HG03045 (cell line): ENCODE results near the gene TEK.
"Not testable (repeated sequence)": the region's sequence is repeated elsewhere in the genome, so short reads cannot be mapped to it uniquely, and the experiment has no call there.

Experiments
- ATAC-seq: cut with Tn5 transposase; IDR thresholded peaks from one replicate; pipeline ENCODE4 v1.9.1; 2021; ENCODE audit warnings: mild to moderate bottlenecking, moderate library complexity; ENCODE audit not compliant: unreplicated experiment

TEK gene

DNA sequence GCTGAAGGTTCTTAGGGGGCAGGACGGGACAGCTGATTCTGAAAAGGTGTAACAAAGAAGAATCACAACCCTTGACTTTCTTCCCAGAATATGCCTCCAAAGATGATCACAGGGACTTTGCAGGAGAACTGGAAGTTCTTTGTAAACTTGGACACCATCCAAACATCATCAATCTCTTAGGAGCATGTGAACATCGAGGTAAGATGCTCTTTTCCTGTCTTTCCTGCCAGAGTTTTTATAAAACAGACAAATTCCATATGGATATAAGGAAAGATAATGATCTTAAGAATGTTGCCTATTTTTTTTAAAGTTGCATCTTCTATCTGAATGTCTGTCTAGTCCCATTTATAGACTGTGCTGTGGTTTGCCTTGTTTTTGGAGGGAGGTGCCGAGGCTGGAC, 100.0 kb downstream of the TEK start:
- ATAC-seq: no peak

GRCh38 chr9:27210588-27210987, 101.6 kb downstream of the TEK start:
- ATAC-seq: no peak

GRCh38 chr9:27212191-27212590, 103.2 kb downstream of the TEK start:
- ATAC-seq: no peak

- no peak for ATAC-seq
Observed at GRCh38 chr9:27212621-27213020, 103.6 kb downstream of the TEK start.

DNA sequence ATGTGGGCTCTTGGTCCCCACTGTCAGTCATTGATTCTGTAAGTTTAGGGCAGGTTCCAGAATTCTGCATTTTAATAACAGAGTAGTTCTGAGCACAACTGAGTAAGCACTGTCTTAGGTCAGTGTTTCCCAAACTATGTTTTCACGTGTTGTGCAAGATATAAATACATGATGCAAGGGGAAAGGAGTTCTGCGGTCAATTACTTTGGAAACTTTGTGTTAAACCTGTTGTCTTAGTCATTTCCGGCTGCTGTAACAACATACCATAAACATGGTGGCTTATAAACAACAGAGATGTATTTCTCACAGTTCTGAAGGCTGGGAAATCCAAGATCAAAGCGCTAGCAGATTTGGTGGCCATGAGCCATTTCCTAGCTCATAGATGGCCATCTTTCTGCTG, 118.2 kb downstream of the TEK start:
- ATAC-seq: no peak

DNA sequence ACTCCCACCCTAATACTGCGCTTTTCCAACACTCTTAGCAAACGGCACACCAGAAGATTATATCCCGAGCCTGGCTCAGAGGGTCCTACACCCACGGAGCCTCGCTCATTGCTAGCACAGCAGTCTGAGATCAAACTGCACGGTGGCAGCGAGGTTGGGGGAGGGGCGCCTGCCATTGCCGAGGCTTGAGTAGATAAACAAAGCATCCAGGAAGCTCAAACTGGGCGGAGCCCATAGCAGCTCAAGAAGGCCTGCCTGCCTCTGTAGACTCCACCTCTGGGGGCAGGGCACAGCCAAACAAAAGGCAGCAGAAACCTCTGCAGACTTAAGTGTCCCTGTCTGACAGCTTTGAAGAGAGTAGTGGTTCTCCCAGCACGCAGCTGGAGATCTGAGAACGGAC, 130.6 kb downstream of the TEK start:
- not testable (repeated sequence) for ATAC-seq

DNA sequence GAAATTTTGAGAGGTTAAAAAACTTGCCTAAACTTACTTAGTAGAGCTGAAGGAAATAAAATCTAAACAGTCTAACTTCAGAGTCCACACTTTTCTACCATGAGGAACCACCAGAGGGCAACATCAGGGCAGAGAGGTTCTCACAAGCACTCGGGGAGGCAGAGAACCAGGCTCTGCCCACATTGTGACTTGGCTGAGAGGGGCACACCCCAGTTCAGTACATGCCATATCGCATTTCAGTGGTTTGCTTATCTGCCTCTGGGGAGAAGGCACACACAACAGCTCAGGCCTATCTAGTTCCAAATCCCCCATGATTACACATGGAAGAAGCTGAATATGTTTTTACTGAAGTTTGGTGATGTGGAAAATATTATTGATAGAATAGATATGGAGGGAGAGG, 138.7 kb downstream of the TEK start:
- ATAC-seq: peak; percentile 57

DNA sequence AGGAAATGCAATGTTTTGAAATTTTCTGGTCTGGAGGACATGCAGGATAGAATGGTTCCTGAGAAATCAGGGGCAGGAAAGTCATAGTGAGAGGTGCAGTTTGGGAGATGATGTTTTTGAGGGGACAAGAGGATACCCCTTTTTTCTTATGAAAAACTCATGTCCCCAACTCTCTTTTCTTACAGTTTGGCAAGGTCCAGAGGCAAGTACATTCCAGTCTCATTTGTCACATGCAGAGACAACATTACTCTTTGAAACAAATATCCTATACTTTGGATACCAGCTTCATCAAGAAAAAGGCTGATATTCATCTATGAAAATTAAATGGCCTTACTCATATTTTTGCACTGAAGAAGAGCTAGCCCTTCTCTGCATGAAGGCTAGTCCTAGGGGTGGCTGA, 139.7 kb downstream of the TEK start:
- no peak for ATAC-seq

DNA sequence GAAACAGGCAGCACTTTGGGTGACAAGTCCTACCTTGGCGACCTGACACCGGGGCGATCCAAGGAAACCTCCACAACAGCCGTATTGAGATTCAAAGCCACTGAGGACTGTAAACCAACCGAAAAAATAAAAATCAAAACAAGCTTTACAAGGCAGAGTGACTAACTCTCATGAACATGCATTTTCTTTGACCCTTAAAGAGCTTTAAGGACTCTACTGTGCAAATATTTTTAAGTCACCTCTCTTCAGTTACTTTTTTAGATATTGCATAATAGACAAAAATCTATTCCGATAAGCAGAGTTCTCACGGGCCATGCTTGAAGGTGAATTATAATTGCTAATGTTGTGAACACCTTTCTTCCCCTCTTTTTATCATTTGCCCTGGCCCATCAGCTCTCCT, 149.6 kb downstream of the TEK start:
- ATAC-seq: no peak

GRCh38 chr9:27260789-27261516, 151.9 kb downstream of the TEK start:
- ATAC-seq: no peak

DNA sequence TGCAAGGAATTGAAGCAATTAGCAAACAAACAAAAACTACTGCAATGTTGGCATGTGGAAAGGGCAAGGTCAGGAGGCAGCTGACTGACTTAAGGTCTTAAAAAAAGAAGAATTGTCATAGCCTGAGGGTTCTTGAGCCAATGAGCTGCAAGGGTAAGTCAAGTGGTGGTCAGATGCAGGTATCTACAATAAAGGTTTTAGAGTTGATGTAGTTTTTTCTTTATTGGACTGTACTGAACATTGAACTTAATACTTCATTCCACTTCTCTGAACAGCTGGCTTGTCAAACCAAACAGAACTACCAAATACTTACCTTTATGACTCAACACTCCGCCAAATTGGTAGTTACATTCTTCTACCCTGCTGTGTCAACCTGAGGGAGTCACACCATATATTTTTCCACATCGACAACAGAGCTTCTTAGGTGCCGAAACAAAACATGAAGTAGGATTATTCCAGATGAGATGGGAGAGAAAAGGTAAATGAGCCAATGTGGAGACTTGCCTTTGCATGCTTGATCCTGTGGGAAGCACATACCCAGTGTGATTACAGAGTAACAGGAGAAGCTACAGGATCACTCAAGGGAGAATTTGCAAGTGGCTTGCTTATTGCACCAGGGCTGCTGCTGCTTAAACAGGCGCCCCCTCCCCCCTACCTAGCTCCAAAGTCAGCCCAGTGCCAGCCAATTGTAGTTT, 152.6 kb downstream of the TEK start:
- no peak for ATAC-seq

DNA sequence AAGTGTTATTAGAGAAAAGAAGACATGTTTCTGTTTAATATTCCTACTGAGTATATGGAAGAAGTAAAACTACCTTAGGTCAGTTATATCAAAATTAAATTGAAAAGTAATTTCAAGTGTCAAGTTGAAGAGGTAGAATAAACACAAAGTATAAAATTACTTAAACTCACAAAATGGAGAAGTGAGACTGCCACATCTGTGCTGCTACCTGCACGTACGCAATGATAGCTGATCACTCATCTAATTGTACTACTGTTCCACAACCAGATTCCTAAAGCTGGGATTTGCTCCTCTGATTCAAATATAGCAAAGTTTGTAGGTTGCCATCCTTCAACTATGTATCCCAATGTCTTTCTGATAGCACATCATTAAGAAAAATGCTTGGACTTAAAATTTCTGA, 163.1 kb downstream of the TEK start:
- ATAC-seq: no peak

DNA sequence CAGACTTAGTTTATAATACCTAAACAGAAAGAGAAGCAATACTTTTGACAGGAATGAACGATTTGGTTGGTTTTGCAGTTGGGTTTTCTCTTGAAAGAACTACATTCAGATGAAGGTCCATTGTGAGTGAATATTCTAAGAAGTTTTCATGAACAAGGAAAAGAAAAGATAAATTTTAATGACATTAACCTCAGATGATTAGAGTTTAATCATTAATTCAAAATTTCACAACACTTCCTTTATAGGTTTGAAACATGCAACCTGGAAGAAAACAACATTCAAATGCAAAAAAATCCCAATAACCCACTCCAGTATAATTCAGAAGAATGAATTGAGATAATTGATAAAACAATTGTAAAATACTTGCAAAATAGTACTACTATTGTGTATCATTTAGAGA, 164.2 kb downstream of the TEK start:
- no peak for ATAC-seq

DNA sequence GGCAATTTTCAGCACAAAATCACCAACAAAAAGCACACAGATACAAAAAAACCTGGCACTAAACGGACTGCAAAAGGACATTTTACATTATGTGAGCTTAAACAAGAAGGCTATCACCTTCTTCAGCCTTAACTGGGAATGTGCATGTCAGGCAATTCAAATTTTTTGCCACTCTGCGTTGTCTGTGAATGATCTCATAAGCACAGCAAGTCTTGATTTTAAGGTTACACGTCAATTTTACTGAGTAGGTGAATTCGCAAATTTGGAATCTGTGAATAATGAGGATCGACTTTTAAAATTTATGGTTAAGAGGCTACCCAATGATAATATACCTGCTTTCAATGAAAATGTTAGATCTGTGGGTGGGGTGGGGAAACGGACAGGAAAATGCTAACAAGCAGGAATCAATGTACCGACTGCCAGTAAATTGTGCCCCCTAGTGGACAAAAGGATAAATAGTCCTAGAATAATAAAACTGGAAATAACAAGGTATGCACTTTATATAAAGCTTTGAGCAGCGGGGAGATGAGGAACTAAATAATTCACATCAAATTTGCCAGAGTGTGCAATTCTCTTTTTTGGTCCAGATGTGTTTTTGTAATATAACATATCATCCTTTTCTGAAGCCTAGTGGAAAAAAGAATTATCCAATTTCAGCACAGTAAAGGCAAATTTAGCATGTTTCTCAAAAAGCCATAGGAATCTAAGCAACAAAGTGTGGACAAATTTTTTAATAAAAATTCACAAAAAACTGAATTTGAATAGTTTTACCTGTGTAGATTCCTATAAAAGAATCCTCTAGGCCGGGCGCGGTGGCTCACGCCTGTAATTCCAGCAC, 167.4 kb downstream of the TEK start:
- no peak for ATAC-seq

- no peak for ATAC-seq
Observed at GRCh38 chr9:27278374-27278773, 169.3 kb downstream of the TEK start.

DNA sequence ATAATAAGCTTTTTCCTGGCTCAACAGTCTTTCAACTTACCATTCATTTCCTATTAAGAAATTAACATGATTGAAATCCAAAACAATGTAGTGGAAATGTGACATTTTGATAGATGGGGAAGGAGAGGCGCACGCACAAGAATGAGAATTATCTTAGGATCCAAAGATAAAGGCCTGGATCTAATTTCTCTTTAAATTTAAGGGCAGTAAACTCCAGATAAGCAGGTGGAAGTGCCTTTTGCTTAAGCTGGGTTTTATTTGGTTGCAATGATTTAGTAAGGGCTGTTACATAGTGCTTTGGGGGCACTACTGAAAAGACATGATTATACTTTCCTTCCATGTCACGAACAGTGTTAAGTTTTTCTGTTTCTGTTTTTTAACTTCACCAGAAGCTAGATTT, 170.6 kb downstream of the TEK start:
- ATAC-seq: no peak
